HEK293 (cell line): ENCODE data around the gene CEBPG.

Source experiments
- CTCF ChIA-PET: fragments of 350-600 bp; formaldehyde crosslinking; extraction: SDS; loops from one replicate; lab custom pipeline; 2021; ENCODE audit warnings: antibody characterized with exemption; lab: Yijun Ruan, JAX
- POLR2A ChIA-PET: fragments of 300-600 bp; formaldehyde crosslinking; extraction: SDS; loops from one replicate; lab custom pipeline; 2020; ENCODE audit warnings: antibody characterized with exemption, inconsistent platforms; lab: Yijun Ruan, JAX
- H3K27ac ChIP-seq: fragments of 200-500 bp; sonication (Bioruptor generic); 2 replicates; pipeline ENCODE4 v1.5.1; 2014; ENCODE audit warnings: low read depth, low read length, control low read depth, inconsistent platforms; ENCODE audit errors: extremely low read depth
- H3K36me3 ChIP-seq, 2 experiments: fragments of 200-500 bp in 1 of 2; sonication (Bioruptor generic) in 1 of 2; 1 replicate in 1 of 2; 2 replicates in 1 of 2; pipeline ENCODE4 v1.5.1; 2014 to 2017; ENCODE audit warnings: inconsistent platforms in 2 of 2, low read length in 2 of 2; ENCODE audit not compliant: control insufficient read depth in 2 of 2, insufficient read depth in 1 of 2
- H3K4me1 ChIP-seq: fragments of 200-500 bp; sonication (Bioruptor generic); 2 replicates; pipeline ENCODE4 v1.5.1; 2014; ENCODE audit warnings: mild to moderate bottlenecking, low read length, inconsistent platforms; ENCODE audit not compliant: control insufficient read depth, insufficient read depth
- H3K4me3 ChIP-seq: 2 replicates; pipeline ENCODE4 v1.5.1; 2011; ENCODE audit warnings: low read depth, mild to moderate bottlenecking, control low read depth, low read length, moderate library complexity
- H3K9me3 ChIP-seq: fragments of 200-500 bp; sonication (Bioruptor generic); 2 replicates; pipeline ENCODE4 v1.5.1; 2014; ENCODE audit warnings: low read depth, low read length, inconsistent platforms; ENCODE audit not compliant: control insufficient read depth, insufficient read depth
- BCL11B ChIP-seq: fragments of 450-650 bp; formaldehyde crosslinking; IDR thresholded peaks from 2 replicates; pipeline ENCODE4 v1.5.1; 2016; ENCODE audit warnings: low read depth, missing biosample characterization, missing genetic modification characterization
- CTCF ChIP-seq: fragments of 450-650 bp; formaldehyde crosslinking; IDR thresholded peaks from 2 replicates; pipeline ENCODE4 v1.5.1; 2016; ENCODE audit warnings: missing biosample characterization, missing genetic modification characterization
- EGR2 ChIP-seq: fragments of 450-650 bp; formaldehyde crosslinking; IDR thresholded peaks from 2 replicates; pipeline ENCODE4 v1.5.1; 2016; ENCODE audit warnings: low read depth, missing biosample characterization, missing genetic modification characterization
- GLI2 ChIP-seq: fragments of 450-650 bp; formaldehyde crosslinking; IDR thresholded peaks from 2 replicates; pipeline ENCODE4; 2017; ENCODE audit warnings: missing biosample characterization, missing genetic modification characterization, low read depth, borderline replicate concordance
- HOXD13 ChIP-seq: sonication (generic); formaldehyde crosslinking; IDR thresholded peaks from 2 replicates; pipeline ENCODE4 v1.8.0; 2022; ENCODE audit warnings: missing genetic modification reagents, borderline replicate concordance
- RBAK ChIP-seq: fragments of 450-650 bp; formaldehyde crosslinking; IDR thresholded peaks from 2 replicates; pipeline ENCODE4 v1.5.1; 2016; ENCODE audit warnings: missing biosample characterization, missing genetic modification characterization
- ZFHX2 ChIP-seq: fragments of 450-650 bp; formaldehyde crosslinking; conservative IDR thresholded peaks from 2 replicates; pipeline ENCODE4 v1.5.1; 2016; ENCODE audit warnings: missing biosample characterization, missing genetic modification characterization
- ZNF114 ChIP-seq: fragments of 450-650 bp; formaldehyde crosslinking; IDR thresholded peaks from 2 replicates; pipeline ENCODE4 v1.5.0; 2017; ENCODE audit warnings: missing biosample characterization, missing genetic modification characterization
- ZNF146 ChIP-seq: fragments of 450-650 bp; formaldehyde crosslinking; IDR thresholded peaks from 2 replicates; pipeline ENCODE4 v1.5.1; 2016; ENCODE audit warnings: missing biosample characterization, missing genetic modification characterization
- ZNF335 ChIP-seq: fragments of 450-650 bp; formaldehyde crosslinking; conservative IDR thresholded peaks from 2 replicates; pipeline ENCODE4 v1.5.1; 2016; ENCODE audit warnings: missing biosample characterization, missing genetic modification characterization
- ZNF341 ChIP-seq: fragments of 450-650 bp; formaldehyde crosslinking; IDR thresholded peaks from 2 replicates; pipeline ENCODE4; 2016; ENCODE audit warnings: low read depth, missing biosample characterization, missing genetic modification characterization
- ZNF391 ChIP-seq: fragments of 450-650 bp; formaldehyde crosslinking; IDR thresholded peaks from 2 replicates; pipeline ENCODE4 v1.5.1; 2016; ENCODE audit warnings: low read depth, missing biosample characterization, missing genetic modification characterization, borderline replicate concordance
- ZNF394 ChIP-seq: fragments of 450-650 bp; formaldehyde crosslinking; IDR thresholded peaks from 2 replicates; pipeline ENCODE4 v1.5.1; 2016; ENCODE audit warnings: missing biosample characterization, missing genetic modification characterization, mild to moderate bottlenecking, moderate library complexity, borderline replicate concordance
- ZSCAN16 ChIP-seq: fragments of 450-650 bp; formaldehyde crosslinking; IDR thresholded peaks from 2 replicates; pipeline ENCODE4 v1.5.1; 2016; ENCODE audit warnings: missing biosample characterization, missing genetic modification characterization
- TF ChIP-seq, protein P1 (sequence below): fragments of 450-650 bp; formaldehyde crosslinking; IDR thresholded peaks from 2 replicates; pipeline ENCODE4 v1.5.1; 2016; ENCODE audit warnings: missing biosample characterization, missing genetic modification characterization
- TF ChIP-seq, protein P2 (sequence below): fragments of 450-650 bp; formaldehyde crosslinking; IDR thresholded peaks from 2 replicates; pipeline ENCODE4 v1.5.1; 2016; ENCODE audit warnings: missing biosample characterization, missing genetic modification characterization
- TF ChIP-seq, protein P3 (sequence below): fragments of 450-650 bp; formaldehyde crosslinking; IDR thresholded peaks from 2 replicates; pipeline ENCODE4 v1.5.1; 2017; ENCODE audit warnings: missing biosample characterization, missing genetic modification characterization
- TF ChIP-seq, protein P4 (sequence below): fragments of 450-650 bp; formaldehyde crosslinking; IDR thresholded peaks from 2 replicates; pipeline ENCODE4 v1.5.1; 2017; ENCODE audit warnings: missing biosample characterization, missing genetic modification characterization

The CEBPG gene

GRCh38 chr19:33416307-33417215, 43.1 kb downstream of the CEBPG start (continued):
- peak; percentile 98 for TF ChIP-seq CTCF
- peak; percentile 83; the same call in 1 of the 2 replicates for TF ChIP-seq ZNF391 (tag by site-specific recombination)
- TF ChIP-seq ZNF394 (tag by site-specific recombination), result no peak; the same call in 1 of the 2 replicates
- TF ChIP-seq ZNF335 (tag by site-specific recombination), result peak; percentile 97
- TF ChIP-seq ZSCAN16, result no peak
- TF ChIP-seq, protein P1, sequence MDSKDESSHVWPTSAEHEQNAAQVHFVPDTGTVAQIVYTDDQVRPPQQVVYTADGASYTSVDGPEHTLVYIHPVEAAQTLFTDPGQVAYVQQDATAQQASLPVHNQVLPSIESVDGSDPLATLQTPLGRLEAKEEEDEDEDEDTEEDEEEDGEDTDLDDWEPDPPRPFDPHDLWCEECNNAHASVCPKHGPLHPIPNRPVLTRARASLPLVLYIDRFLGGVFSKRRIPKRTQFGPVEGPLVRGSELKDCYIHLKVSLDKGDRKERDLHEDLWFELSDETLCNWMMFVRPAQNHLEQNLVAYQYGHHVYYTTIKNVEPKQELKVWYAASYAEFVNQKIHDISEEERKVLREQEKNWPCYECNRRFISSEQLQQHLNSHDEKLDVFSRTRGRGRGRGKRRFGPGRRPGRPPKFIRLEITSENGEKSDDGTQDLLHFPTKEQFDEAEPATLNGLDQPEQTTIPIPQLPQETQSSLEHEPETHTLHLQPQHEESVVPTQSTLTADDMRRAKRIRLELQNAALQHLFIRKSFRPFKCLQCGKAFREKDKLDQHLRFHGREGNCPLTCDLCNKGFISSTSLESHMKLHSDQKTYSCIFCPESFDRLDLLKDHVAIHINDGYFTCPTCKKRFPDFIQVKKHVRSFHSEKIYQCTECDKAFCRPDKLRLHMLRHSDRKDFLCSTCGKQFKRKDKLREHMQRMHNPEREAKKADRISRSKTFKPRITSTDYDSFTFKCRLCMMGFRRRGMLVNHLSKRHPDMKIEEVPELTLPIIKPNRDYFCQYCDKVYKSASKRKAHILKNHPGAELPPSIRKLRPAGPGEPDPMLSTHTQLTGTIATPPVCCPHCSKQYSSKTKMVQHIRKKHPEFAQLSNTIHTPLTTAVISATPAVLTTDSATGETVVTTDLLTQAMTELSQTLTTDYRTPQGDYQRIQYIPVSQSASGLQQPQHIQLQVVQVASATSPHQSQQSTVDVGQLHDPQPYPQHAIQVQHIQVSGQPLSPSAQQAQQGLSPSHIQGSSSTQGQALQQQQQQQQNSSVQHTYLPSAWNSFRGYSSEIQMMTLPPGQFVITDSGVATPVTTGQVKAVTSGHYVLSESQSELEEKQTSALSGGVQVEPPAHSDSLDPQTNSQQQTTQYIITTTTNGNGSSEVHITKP (tag by site-specific recombination), result peak; percentile 74
- TF ChIP-seq, protein P2, sequence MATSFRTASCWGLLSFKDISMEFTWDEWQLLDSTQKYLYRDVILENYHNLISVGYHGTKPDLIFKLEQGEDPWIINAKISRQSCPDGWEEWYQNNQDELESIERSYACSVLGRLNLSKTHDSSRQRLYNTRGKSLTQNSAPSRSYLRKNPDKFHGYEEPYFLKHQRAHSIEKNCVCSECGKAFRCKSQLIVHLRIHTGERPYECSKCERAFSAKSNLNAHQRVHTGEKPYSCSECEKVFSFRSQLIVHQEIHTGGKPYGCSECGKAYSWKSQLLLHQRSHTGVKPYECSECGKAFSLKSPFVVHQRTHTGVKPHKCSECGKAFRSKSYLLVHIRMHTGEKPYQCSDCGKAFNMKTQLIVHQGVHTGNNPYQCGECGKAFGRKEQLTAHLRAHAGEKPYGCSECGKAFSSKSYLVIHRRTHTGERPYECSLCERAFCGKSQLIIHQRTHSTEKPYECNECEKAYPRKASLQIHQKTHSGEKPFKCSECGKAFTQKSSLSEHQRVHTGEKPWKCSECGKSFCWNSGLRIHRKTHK, result no peak
- TF ChIP-seq, protein P3, sequence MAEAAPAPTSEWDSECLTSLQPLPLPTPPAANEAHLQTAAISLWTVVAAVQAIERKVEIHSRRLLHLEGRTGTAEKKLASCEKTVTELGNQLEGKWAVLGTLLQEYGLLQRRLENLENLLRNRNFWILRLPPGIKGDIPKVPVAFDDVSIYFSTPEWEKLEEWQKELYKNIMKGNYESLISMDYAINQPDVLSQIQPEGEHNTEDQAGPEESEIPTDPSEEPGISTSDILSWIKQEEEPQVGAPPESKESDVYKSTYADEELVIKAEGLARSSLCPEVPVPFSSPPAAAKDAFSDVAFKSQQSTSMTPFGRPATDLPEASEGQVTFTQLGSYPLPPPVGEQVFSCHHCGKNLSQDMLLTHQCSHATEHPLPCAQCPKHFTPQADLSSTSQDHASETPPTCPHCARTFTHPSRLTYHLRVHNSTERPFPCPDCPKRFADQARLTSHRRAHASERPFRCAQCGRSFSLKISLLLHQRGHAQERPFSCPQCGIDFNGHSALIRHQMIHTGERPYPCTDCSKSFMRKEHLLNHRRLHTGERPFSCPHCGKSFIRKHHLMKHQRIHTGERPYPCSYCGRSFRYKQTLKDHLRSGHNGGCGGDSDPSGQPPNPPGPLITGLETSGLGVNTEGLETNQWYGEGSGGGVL (tag by site-specific recombination), result peak; percentile 55; the same call in 1 of the 2 replicates
- TF ChIP-seq, all 188 proteins: peak for 46

GRCh38 chr19:33417751-33418150, 44.2 kb downstream of the CEBPG start:
- POLR2A ChIA-PET, result interaction anchor here (0.6 kb wide), 1 partner anchor 49 kb away, joined by 3 read pairs; no protein-coding TSS in a partner anchor

DNA sequence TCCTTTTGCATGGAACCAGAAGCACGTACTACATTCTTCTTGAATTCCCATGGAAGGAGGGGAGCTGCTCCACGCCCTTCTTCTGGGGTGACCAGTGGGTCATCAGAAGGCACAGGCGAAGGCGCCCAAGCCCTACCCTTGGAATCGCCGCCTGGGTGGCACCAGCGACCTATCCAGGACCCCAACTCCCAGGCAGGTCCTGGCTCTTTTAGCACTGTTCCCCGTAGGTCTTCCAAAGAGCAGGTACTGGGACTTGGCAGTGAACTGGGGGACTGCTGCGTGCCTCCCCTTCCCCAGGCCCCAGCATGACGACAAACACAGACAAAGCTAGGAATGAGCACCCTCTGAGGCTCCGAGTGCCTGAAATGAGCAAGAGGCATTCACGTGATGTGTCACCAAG, 45.0 kb downstream of the CEBPG start:
- Histone ChIP-seq H3K27ac (no peak overlapping the region), H3K4me3 (no peak overlapping the region), H3K4me1 (peaks cover 7% of the 10 kb centered on the region), H3K36me3 (no peaks in the 10 kb centered on the region; a peak in 1 of 3 replicates), H3K9me3 (no peaks in the 10 kb centered on the region)
- POLR2A ChIA-PET, result interaction anchor here (0.8 kb wide), 1 partner anchor 103 kb away, joined by 3 read pairs; the partner anchor contains the start of gene PEPD
- CTCF ChIA-PET, result interaction anchor here (0.6 to 16.3 kb wide), 14 partner anchors 9 to 678 kb away, joined by 3 to 272 read pairs (median 6); partner anchors contain the start of gene PEPD
- TF ChIP-seq RBAK (no peak), GLI2 (tag by site-specific recombination) (no peak), ZNF114 (tag by site-specific recombination) (no peak), BCL11B (tag by site-specific recombination) (no peak), HOXD13 (CRISPR knock-in tag) (no peak), ZNF146 (tag by site-specific recombination) (no peak), ZNF341 (tag by site-specific recombination) (no peak)
- TF ChIP-seq, protein P4, sequence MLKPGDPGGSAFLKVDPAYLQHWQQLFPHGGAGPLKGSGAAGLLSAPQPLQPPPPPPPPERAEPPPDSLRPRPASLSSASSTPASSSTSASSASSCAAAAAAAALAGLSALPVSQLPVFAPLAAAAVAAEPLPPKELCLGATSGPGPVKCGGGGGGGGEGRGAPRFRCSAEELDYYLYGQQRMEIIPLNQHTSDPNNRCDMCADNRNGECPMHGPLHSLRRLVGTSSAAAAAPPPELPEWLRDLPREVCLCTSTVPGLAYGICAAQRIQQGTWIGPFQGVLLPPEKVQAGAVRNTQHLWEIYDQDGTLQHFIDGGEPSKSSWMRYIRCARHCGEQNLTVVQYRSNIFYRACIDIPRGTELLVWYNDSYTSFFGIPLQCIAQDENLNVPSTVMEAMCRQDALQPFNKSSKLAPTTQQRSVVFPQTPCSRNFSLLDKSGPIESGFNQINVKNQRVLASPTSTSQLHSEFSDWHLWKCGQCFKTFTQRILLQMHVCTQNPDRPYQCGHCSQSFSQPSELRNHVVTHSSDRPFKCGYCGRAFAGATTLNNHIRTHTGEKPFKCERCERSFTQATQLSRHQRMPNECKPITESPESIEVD, result no peak

More at GRCh38 chr19:33417751-33418150, 44.2 kb downstream of the CEBPG start:
- H3K4me3 ChIP-seq, result no peak overlapping the region
- TF ChIP-seq EGR2 (tag by site-specific recombination), result peak; percentile 21; the same call in 1 of the 2 replicates
- 0 out of 2 replicates have a peak, but pooled peaks have one; percentile 13 for TF ChIP-seq ZFHX2 (tag by site-specific recombination)
- TF ChIP-seq GLI2 (tag by site-specific recombination), result no peak
- TF ChIP-seq, all 188 proteins: peak for 2
- CTCF ChIA-PET, result interaction anchor here (0.6 to 16.3 kb wide), 16 partner anchors 11 to 679 kb away, joined by 3 to 272 read pairs (median 7); partner anchors contain the start of gene PEPD
- Histone ChIP-seq H3K4me1 (peaks cover 7% of the 10 kb centered on the region), H3K36me3 (no peaks in the 10 kb centered on the region; a peak in 1 of 3 replicates), H3K27ac (no peak overlapping the region), H3K9me3 (no peaks in the 10 kb centered on the region)
